Neutrophil (primary cell): ENCODE data around the gene YY1.

ENCODE experiments used
- H3K27ac ChIP-seq: fragments of 200-600 bp; sonication (generic); 2 replicates; pipeline ENCODE4 v1.5.1; 2016; ENCODE audit warnings: mild to moderate bottlenecking, moderate library complexity
- H3K27me3 ChIP-seq: fragments of 200-600 bp; sonication (generic); 2 replicates; pipeline ENCODE4 v1.6.0; 2016; ENCODE audit warnings: mild to moderate bottlenecking
- H3K36me3 ChIP-seq: fragments of 200-600 bp; sonication (generic); 2 replicates; pipeline ENCODE4 v1.5.1; 2017
- H3K4me1 ChIP-seq, 2 experiments: fragments of 200-600 bp in 1 of 2; sonication (generic) in 1 of 2; 1 replicate in 1 of 2; 2 replicates in 1 of 2; pipeline versions ENCODE4 v1.5.1 to v1.6.1; 2013 to 2016; ENCODE audit warnings: low read depth in 1 of 2, low read length in 1 of 2, mild to moderate bottlenecking in 1 of 2, moderate library complexity in 1 of 2; ENCODE audit not compliant: control insufficient read depth in 1 of 2, insufficient read depth in 1 of 2
- H3K4me3 ChIP-seq, 2 experiments: fragments of 200-600 bp in 1 of 2; sonication (generic) in 1 of 2; 1 replicate in 1 of 2; 2 replicates in 1 of 2; pipeline ENCODE4 v1.5.1; 2013 to 2016; ENCODE audit warnings: low read depth in 1 of 2, low read length in 1 of 2, mild to moderate bottlenecking in 1 of 2, moderate library complexity in 1 of 2
- H3K9me3 ChIP-seq: fragments of 200-600 bp; sonication (generic); 2 replicates; pipeline ENCODE4 v1.5.1; 2016
- TF ChIP-seq, protein P1 (sequence below): fragments of 200-600 bp; sonication (generic); IDR thresholded peaks from 2 replicates; pipeline ENCODE4 v1.5.1; 2016; ENCODE audit warnings: antibody characterized with exemption

YY1 gene

GRCh38 chr14:100298551-100299237 lies 59.8 kb downstream of the YY1 start:
- Histone ChIP-seq H3K27ac (no peak overlapping the region), H3K4me1 (peaks cover 22 to 25% of the 10 kb centered on the region in 2 experiments), H3K4me3 (no peak overlapping the region), H3K27me3 (no peaks in the 10 kb centered on the region), H3K36me3 (no peaks in the 10 kb centered on the region), H3K9me3 (no peaks in the 10 kb centered on the region)
- TF ChIP-seq, protein P1, sequence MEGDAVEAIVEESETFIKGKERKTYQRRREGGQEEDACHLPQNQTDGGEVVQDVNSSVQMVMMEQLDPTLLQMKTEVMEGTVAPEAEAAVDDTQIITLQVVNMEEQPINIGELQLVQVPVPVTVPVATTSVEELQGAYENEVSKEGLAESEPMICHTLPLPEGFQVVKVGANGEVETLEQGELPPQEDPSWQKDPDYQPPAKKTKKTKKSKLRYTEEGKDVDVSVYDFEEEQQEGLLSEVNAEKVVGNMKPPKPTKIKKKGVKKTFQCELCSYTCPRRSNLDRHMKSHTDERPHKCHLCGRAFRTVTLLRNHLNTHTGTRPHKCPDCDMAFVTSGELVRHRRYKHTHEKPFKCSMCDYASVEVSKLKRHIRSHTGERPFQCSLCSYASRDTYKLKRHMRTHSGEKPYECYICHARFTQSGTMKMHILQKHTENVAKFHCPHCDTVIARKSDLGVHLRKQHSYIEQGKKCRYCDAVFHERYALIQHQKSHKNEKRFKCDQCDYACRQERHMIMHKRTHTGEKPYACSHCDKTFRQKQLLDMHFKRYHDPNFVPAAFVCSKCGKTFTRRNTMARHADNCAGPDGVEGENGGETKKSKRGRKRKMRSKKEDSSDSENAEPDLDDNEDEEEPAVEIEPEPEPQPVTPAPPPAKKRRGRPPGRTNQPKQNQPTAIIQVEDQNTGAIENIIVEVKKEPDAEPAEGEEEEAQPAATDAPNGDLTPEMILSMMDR, result no peak

DNA sequence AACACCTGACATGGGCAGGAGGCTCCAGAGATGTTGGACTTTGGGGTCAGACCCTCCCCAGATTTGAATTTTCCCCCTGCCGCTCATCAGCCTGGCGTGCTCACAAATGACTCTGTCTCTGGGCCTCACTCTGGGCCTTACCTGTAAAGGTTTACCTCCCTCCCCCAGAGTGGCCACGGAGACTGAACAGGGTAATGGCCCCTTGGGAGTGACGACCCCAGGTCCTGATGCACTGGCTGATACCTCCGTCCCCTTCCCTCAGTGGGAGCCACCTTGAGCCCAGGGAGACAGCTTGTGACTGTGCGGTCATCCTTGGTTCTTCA lies 60.3 kb downstream of the YY1 start:
- Histone ChIP-seq H3K9me3 (no peaks in the 10 kb centered on the region), H3K4me3 (no peak overlapping the region), H3K27me3 (peaks cover under 1% of the 10 kb centered on the region), H3K36me3 (no peaks in the 10 kb centered on the region), H3K4me1 (peaks cover 22 to 25% of the 10 kb centered on the region in 2 experiments), H3K27ac (no peak overlapping the region)
- TF ChIP-seq, protein P1, result no peak

DNA sequence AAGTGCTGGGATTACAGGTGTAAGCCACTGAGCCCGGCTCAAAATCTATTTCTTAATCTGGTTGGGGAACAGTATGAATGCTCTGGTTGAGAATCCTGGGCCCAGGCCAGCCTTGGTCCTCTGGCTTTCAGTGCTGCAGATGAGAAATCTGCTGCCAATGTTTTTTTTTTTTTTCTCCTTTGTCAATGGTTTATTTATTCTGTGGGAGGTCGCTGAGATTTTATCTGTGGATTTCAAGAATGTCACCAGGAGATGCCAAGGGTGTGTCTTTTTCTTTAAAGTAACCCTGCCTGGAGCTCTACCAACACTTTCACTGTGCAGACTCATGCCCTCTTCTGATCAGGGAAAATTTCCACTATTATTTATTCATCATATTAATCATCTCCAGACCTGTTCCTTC lies 63.7 kb downstream of the YY1 start:
- Histone ChIP-seq H3K27me3 (peaks cover 23% of the 10 kb centered on the region), H3K4me1 (peaks cover 20 to 32% of the 10 kb centered on the region in 2 experiments), H3K36me3 (no peaks in the 10 kb centered on the region), H3K27ac (no peak overlapping the region), H3K4me3 (no peak overlapping the region), H3K9me3 (no peaks in the 10 kb centered on the region)
- TF ChIP-seq, protein P1, result no peak

DNA sequence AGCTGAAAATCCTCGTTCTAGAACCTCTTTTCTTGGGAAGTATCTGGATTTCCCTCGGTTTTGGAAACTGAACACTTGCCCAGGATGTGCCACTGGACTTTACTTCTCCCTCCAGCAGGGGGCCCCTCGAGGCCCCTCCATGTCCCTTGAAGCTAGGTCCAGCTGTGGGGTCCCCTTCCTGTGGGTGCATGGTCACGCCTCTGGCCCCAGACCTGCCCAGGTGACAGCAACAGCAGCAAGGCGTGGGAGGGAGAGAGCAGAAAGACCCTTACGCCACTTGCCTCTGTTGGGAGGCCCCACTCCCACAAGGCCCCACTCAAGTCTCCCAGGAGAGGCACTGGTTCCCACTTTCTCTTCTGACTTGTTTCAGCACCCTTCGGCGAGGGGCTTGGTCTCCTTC lies 64.2 kb downstream of the YY1 start:
- Histone ChIP-seq H3K4me3 (no peak overlapping the region), H3K4me1 (peaks cover 18 to 28% of the 10 kb centered on the region in 2 experiments), H3K36me3 (no peaks in the 10 kb centered on the region), H3K27me3 (peaks cover 23% of the 10 kb centered on the region), H3K9me3 (no peaks in the 10 kb centered on the region), H3K27ac (no peak overlapping the region)
- TF ChIP-seq, protein P1, result no peak

DNA sequence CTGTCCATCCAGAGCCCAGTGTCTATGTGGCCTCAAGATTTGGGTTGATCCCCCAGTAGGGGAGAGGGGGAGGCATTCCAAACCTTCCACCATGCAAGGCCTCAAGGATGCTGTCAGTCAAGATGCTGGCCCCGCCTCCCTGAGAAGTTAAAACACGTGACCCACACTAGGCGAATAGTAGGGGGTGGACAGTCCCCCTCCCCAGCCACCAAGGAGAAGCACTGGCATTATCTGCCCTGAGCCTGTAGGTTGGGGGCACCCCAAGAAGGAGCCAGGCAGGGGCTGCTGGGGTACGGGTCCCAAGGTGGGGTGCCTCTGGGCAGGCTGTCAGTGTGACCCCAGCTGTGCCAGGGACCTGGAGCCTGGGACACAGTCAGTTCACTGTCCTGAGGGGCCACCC lies 65.0 kb downstream of the YY1 start:
- Histone ChIP-seq H3K9me3 (no peaks in the 10 kb centered on the region), H3K4me3 (no peak overlapping the region), H3K27ac (no peak overlapping the region), H3K36me3 (no peaks in the 10 kb centered on the region), H3K4me1 (peaks cover 23 to 32% of the 10 kb centered on the region in 2 experiments), H3K27me3 (peaks cover 23% of the 10 kb centered on the region)
- TF ChIP-seq, protein P1, result no peak
